ENCODE measurements around the gene DYSF. TPM values are rescaled to one million over a fixed set of nuclear protein-coding genes. Genes with fewer than 3 reads are reported as not detected.
A peak's percentile ranks its signal among the peaks of the same experiment; 100 is the strongest.

Gene DYSF
- total and polyA plus RNA-seq, 7 donors = 38.3 to 208 (median 109) TPM

DNA sequence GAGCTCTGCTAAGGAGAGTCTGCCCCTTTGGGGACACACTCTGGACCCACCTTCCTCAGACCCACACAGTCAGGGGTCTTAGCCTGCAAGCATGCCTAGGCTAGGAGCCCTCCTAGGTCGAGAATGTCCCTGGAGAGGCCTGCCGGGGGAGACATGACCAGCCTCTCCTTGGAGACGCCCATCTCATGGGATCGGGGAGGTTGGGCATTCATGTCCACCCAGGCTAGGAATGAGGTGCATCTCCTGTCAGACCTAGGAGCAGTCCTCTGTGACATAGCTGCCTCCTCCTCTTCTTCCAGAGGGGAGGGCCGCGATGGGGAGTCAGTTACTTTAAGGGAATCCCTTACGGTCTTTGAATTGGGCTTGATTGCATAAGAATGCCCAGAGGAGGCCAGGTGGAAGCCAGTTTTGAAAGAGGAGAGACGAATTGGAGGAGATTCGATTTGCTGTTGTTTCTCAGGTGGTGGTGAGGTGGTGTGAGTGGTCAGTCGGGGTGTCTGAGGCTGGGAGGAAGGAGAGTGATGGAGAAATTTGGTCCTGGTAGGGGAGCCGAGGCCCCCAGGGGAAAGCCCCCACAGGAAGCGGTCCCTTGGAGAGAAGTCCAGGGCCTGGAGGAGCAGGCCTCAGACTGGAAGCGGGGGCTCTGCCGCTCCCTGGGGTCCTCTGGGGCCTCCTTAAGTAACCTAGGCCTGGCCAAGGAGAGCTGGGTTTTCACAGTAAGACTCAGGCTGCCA, 241.3 kb downstream of the DYSF start:
- no peaks in the 10 kb centered on the region for H3K27me3 ChIP-seq (ENCODE audit: insufficient read depth in 3 of 3, low read length in 2 of 3)
- H3K36me3 ChIP-seq (ENCODE audit: insufficient read depth in 1 of 2, low read depth in 1 of 2) = no peaks in the 10 kb centered on the region
- peaks cover 38% of the 10 kb centered on the region for H3K4me1 ChIP-seq
- H3K4me3 ChIP-seq = no peak overlapping the region
- 89 to 93% (median 90%) methylated on average over 14 of the region's 14 CpGs for WGBS, 3 donors
- no peaks in the 10 kb centered on the region for H3K9me3 ChIP-seq
- H3K27ac ChIP-seq = no peak overlapping the region
- TF ChIP-seq, protein P1, sequence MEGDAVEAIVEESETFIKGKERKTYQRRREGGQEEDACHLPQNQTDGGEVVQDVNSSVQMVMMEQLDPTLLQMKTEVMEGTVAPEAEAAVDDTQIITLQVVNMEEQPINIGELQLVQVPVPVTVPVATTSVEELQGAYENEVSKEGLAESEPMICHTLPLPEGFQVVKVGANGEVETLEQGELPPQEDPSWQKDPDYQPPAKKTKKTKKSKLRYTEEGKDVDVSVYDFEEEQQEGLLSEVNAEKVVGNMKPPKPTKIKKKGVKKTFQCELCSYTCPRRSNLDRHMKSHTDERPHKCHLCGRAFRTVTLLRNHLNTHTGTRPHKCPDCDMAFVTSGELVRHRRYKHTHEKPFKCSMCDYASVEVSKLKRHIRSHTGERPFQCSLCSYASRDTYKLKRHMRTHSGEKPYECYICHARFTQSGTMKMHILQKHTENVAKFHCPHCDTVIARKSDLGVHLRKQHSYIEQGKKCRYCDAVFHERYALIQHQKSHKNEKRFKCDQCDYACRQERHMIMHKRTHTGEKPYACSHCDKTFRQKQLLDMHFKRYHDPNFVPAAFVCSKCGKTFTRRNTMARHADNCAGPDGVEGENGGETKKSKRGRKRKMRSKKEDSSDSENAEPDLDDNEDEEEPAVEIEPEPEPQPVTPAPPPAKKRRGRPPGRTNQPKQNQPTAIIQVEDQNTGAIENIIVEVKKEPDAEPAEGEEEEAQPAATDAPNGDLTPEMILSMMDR (IDR thresholded peaks at IDR 0.05) = no peak
- ATAC-seq = no peak
- intact Hi-C loops (cut with DNase I) = loop anchor here in 1 of 2 donors (5.0 kb wide), 1 partner anchor 93 kb away; no protein-coding TSS in a partner anchor
- DNase-seq = peak in 1 of 2 donors; percentile 34

DNA sequence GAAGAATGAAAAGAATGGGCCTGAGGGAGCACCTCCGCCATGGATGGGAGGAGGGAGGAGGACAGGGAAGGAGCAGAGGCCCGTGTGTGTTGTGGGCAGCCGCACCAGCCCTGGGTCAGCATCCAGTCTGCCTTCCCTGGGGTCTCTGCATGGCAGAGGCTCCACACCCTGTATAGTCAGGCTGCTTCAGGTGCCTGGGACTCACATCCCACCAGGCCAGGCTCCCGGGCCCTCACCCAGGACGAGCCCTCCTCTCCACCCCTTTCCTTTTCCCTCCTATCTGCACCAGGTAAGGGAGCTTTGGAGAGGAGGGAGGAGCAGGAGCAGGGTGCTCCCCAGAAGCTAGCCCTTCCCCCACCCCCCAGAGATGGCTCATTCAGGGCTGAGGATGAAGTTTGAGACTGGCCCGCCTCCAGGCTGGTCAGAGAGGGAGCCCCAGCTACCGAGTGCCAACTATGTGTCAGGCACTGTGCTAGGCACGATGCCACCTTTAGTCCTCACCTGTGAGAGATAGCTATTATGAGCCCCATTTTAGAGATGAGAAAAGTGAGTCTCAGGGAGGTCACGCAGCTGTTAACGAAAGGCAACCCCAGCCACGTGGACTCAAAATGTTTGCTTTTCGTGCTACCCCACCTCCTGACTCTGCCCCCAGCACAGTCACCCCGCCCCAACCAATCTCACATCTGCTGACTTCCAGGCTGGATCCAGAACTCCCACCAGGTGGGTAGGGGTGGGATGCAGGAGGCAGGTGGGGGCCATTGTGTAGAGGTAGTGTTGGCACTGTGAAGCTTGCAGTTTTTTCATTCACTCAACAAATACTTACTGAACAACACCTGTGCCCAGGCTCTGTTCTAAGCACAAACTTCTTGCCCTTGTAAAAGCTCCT, 242.1 kb downstream of the DYSF start:
- Histone ChIP-seq H3K27me3 (ENCODE audit: insufficient read depth in 3 of 3, low read length in 2 of 3) (no peaks in the 10 kb centered on the region), H3K9me3 (no peaks in the 10 kb centered on the region), H3K36me3 (ENCODE audit: insufficient read depth in 1 of 2, low read depth in 1 of 2) (no peaks in the 10 kb centered on the region), H3K4me3 (no peak overlapping the region), H3K4me1 (peaks cover 43% of the 10 kb centered on the region), H3K27ac (no peak overlapping the region)
- WGBS, 3 donors = 83 to 92% (median 87%) methylated on average over 11 to 13 of the region's 13 CpGs
- DNase-seq (peak in 1 of 2 donors; percentile 32), ATAC-seq (no peak)
- intact Hi-C loops (cut with DNase I) = no loop called here
- TF ChIP-seq, protein P1 (IDR thresholded peaks at IDR 0.05) = no peak

DNA sequence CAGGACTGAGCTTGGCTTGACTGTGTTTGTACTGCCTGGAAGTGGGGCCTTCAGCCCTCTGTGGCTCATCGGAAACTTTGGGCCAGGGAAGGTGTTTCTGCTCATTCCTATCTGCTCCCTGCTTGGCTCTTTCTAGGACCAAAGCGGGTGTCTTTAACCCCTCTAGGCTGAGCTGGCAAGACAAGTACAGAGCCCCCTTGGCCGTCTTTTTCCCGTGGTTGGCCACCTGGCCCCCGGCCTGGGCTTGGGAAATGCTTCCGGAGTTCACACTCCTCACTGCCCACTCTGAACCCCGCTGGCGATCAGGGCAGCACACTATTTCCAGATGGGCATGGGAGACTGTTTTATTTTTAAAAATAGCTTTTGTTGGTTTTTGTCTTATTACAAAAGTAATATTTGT, 243.0 kb downstream of the DYSF start:
- intact Hi-C loops (cut with DNase I) = no loop called here
- H3K27ac ChIP-seq = no peak overlapping the region
- peaks cover 44% of the 10 kb centered on the region for H3K4me1 ChIP-seq

DNA sequence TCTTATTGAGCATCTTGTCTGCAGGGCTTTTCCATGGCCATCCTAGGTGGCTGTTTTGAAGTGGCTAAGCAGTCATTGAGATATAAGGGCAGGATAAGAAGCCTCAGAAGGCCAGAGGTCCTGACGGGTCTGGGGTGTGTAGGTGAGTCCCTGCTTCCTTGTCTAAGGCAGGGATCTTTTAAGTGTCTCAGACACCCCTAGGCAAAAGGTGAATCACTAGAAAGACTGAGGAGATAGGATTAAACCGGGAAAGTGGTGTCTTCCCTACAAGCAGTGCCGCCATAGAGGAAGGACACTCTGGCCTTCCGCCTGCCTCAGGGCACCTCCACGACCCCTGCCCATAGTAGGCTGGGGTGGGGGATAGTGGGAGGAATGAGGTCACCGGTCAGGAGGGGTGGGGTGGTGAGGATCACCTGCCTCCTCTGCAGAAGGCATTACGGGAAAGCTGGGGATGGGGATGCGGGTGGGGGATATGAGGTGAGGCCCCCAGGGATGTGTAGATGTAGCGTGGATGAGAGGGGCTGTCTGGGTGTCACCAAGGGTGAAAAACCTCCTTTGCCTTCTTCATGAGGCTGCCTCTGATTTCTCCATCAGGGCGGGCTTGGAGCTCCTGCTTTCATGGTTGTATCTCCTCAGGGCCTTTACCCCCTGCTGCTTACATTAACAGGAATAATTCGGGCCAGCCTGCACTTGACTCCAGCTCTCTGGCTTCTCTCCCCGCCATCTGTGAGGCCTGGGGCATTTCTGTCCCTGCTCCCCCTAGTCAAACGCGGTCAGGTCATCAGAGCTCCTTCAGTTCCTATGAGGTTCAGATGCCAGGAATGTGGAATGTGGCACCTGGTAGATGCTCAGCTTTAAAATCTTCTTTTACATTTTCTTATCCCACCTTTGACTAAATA, 244.0 kb downstream of the DYSF start:
- DNase-seq (peak in 1 of 2 donors; percentile 20), ATAC-seq (no peak)
- intact Hi-C loops (cut with DNase I) = no loop called here
- TF ChIP-seq, protein P1 (IDR thresholded peaks at IDR 0.05) = no peak
- 89 to 94% (median 92%) methylated on average over 14 of the region's 14 CpGs for WGBS, 3 donors
- Histone ChIP-seq H3K27me3 (ENCODE audit: insufficient read depth in 3 of 3, low read length in 2 of 3) (no peaks in the 10 kb centered on the region), H3K36me3 (ENCODE audit: insufficient read depth in 1 of 2, low read depth in 1 of 2) (no peaks in the 10 kb centered on the region), H3K27ac (no peak overlapping the region), H3K4me1 (peaks cover 44% of the 10 kb centered on the region), H3K9me3 (no peaks in the 10 kb centered on the region), H3K4me3 (no peak overlapping the region)

More for the DNA sequence above, 243.0 kb downstream of the DYSF start:
- Histone ChIP-seq H3K36me3 (ENCODE audit: insufficient read depth in 1 of 2, low read depth in 1 of 2) (no peaks in the 10 kb centered on the region), H3K4me3 (no peak overlapping the region), H3K9me3 (no peaks in the 10 kb centered on the region), H3K27me3 (ENCODE audit: insufficient read depth in 3 of 3, low read length in 2 of 3) (no peaks in the 10 kb centered on the region)
- no peak for ATAC-seq
- TF ChIP-seq, protein P1 (IDR thresholded peaks at IDR 0.05) = no peak
- WGBS, 3 donors = 33 to 40% (median 36%) methylated on average over 8 of the region's 8 CpGs
- DNase-seq = peak in 1 of 2 donors; percentile 45

All from psoas muscle (tissue), 8 donors.